GM20000 (cell line): ENCODE measurements around the gene AP1M1.

Experiments
- DNase-seq: peaks from one replicate; pipeline ENCODE4 v3.0.0; 2012; ENCODE audit warnings: low spot score
- TF ChIP-seq, protein P1 (sequence below): IDR thresholded peaks from 2 replicates; pipeline ENCODE4 v1.5.1; 2012; ENCODE audit warnings: mild to moderate bottlenecking, control low read depth; ENCODE audit errors: extremely low read depth, missing control alignments

The AP1M1 gene

GRCh38 chr19:16204005-16204294 lies 6.2 kb downstream of the AP1M1 start:
- TF ChIP-seq, protein P1, sequence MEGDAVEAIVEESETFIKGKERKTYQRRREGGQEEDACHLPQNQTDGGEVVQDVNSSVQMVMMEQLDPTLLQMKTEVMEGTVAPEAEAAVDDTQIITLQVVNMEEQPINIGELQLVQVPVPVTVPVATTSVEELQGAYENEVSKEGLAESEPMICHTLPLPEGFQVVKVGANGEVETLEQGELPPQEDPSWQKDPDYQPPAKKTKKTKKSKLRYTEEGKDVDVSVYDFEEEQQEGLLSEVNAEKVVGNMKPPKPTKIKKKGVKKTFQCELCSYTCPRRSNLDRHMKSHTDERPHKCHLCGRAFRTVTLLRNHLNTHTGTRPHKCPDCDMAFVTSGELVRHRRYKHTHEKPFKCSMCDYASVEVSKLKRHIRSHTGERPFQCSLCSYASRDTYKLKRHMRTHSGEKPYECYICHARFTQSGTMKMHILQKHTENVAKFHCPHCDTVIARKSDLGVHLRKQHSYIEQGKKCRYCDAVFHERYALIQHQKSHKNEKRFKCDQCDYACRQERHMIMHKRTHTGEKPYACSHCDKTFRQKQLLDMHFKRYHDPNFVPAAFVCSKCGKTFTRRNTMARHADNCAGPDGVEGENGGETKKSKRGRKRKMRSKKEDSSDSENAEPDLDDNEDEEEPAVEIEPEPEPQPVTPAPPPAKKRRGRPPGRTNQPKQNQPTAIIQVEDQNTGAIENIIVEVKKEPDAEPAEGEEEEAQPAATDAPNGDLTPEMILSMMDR, result no peak
- DNase-seq, result no peak

DNA sequence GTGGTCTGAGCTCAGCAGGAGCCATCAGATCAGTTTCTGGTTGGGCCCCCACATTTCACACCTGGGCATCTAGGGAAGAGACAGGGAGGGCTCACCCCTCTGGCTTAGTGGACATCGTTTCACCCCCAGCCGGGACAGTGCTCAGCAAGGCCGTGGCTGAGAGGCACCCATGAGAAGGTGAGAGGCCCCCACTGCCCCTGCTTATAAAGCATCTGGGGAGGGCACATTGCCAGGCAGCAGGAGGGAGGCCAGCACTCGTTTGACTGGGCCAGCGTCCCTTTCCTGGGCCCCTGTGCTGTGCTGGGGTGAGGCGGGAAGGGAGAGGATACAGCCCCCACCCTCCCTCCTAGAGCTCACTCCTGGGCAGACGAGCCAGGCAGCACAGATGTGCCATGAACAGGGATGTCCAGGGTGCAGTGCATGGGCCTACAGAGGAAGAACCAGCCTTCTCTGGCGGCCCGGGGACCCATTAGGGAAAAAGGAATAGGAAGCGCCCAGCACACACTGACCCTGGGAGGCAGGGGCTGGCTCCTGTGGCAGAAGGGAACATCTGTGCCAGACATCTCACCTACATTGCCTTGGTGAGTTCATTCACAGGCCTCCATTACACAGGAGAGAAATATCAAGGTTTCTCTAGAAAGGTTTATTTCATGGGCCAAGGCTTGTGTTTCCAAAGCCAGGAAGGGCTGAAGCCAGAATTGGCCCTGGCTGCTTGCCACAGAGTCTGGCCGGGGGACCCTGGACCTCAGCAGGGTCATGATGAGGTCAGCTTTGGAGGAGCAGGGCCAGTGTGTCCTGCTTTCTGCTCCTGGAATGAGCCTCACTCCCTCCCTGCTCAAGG lies 7.7 kb downstream of the AP1M1 start:
- TF ChIP-seq, protein P1, result no peak
- DNase-seq, result no peak

DNA sequence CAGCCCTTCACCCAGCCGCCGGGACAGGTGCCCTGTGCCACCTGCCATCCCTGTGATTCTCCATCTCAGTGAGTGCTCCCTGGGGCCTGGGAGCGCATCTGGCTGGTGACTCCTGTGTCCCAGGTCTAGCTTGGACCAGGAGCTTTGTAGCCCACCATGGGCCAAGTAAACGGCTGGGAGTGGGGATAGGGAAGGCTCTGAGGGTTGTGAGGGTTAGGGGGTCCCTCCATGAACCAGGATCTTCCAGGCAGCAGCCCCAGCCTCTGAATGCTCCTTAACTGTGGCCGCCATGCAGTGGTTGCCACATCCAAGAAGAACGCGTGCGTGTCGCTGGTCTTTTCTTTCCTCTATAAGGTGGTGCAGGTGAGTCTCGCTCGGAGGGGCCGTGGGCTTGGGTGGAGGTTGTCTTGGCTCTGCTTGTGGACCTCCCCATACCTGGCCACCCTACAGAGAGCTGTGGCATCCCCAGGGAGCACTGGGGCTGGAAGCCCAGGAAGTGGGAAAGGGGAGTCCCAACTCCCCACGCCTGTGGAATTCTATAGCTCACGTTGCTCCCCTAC lies 8.4 kb downstream of the AP1M1 start:
- TF ChIP-seq, protein P1, result no peak
- DNase-seq, result no peak

DNA sequence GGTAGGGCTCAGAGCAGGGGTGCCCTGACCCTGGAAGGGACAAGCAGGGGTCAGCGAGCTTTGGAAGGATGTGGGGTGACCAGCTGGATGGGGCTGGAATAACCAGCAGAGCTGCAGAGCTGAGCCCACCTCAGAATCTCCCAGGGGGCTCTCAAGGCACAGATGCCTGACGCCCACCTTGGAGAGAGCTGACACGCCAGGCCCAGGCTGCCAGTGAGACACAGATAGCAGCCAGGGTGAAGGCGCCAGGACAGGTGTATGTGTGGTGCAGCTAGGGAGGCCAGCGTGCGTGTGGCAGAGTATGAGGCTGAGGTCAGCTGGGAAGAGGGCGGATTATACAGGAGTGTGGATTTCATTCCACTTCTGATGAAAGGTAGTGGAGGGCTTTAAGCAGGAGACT lies 8.9 kb downstream of the AP1M1 start:
- DNase-seq, result no peak
- TF ChIP-seq, protein P1, result no peak

DNA sequence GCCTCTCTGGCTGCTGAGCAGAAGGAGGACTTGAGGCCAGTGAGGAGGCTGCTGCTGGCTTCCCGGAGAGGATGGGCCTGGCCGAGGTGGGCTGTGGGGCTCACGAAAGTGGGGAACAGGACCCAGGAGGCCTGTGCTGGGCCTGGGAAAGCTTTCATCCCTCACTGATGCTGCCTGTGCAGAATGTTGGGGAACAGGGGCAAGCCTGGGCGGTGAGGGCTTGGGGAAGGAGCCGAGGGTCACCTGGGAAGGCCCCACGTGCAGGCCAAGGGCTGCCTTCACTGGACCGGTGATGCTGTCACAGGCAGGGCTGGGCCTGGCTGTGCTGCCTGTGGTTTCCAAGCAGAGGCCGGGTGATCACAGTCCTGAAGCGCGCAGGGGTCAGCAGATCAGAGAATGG lies 9.4 kb downstream of the AP1M1 start:
- DNase-seq, result no peak
- TF ChIP-seq, protein P1, result no peak

DNA sequence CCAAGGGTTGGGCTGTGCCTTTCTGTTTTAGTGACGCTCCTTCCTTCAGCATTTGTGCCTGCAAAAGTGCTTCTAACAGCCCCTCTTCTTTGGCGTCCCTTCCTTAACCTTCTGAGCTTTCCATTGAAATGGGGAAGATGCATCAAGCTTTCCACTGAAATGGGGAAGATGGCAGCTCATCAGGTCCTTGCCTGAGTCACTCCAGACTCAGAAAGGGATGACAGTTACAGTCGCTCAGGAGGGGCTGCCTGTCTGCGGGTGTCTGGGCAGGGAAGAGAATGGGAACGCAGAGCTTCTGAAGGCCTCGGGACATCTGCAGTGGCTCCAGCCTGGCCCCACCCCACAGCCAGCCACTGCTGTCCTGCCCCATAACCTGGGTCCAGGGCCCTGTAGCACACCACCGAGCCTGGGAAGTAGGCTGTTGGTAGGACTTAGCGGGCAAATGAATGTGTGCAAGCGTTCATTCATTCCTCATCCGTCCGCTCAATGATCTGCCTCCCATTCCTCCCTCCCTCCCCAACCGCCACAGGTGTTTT lies 9.8 kb downstream of the AP1M1 start:
- no peak for DNase-seq
- TF ChIP-seq, protein P1, result no peak

GRCh38 chr19:16208064-16208759 lies 10.5 kb downstream of the AP1M1 start:
- DNase-seq, result no peak
- TF ChIP-seq, protein P1, result no peak
